Spinal cord (tissue), 10 donors: ENCODE data around the gene DDIT3. TPM values are rescaled to one million over a fixed set of nuclear protein-coding genes. Genes with fewer than 3 reads are reported as not detected.

Experiments
- DNase-seq, 6 donors: peaks; one replicate each; pipeline versions ENCODE4 v3.0.0 to v3.0.0-alpha.2; 2013 to 2015; ENCODE audit warnings: low spot score in 6 of 6, low read depth in 4 of 6
- H3K27ac ChIP-seq: one replicate; pipeline ENCODE4 v1.5.1; 2013; ENCODE audit warnings: low read depth, low read length, control low read depth
- H3K27me3 ChIP-seq: one replicate; pipeline ENCODE4 v1.6.1; 2013; ENCODE audit warnings: low read length; ENCODE audit not compliant: control insufficient read depth, insufficient read depth
- H3K36me3 ChIP-seq: one replicate; pipeline ENCODE4 v1.6.1; 2013; ENCODE audit warnings: low read length; ENCODE audit not compliant: control insufficient read depth, insufficient read depth
- H3K4me1 ChIP-seq: one replicate; pipeline ENCODE4 v1.6.1; 2013; ENCODE audit warnings: low read length; ENCODE audit not compliant: control insufficient read depth, insufficient read depth
- H3K4me3 ChIP-seq: one replicate; pipeline ENCODE4 v1.5.1; 2013; ENCODE audit warnings: low read depth, low read length, control low read depth
- H3K9me3 ChIP-seq: one replicate; pipeline ENCODE4 v1.6.1; 2013; ENCODE audit warnings: low read length; ENCODE audit not compliant: control insufficient read depth, insufficient read depth
- WGBS: methylation state at CpG from one replicate; pipeline ENCODE4 v1.1.5; 2013; ENCODE audit warnings: missing lambda C conversion rate; ENCODE audit not compliant: insufficient coverage; 5-methylcytosine and 5-hydroxymethylcytosine counted together
- polyA plus RNA-seq, 2 donors: library from polyadenylated mRNA; unstranded; fragments of 120-200 nt; gene quantifications; one replicate each; pipeline ENCODE4 v1.2.1, GENCODE V29; 2013; ENCODE audit not compliant: insufficient read length in 2 of 2
- total RNA-seq, 2 donors: library from RNA; depleted of rRNA in 1 of 2; stranded (reverse); fragments of 120-200 nt in 1 of 2; fragments of >200 nt in 1 of 2; gene quantifications; one replicate each; pipeline versions ENCODE4 v1.2.3 to v1.2.4, GENCODE V29; 2013 to 2014
- donor health status: healthy.

DDIT3 gene
- total and polyA plus RNA-seq, 4 donors, result 19.9 to 46.7 (median 27.4) TPM

DNA sequence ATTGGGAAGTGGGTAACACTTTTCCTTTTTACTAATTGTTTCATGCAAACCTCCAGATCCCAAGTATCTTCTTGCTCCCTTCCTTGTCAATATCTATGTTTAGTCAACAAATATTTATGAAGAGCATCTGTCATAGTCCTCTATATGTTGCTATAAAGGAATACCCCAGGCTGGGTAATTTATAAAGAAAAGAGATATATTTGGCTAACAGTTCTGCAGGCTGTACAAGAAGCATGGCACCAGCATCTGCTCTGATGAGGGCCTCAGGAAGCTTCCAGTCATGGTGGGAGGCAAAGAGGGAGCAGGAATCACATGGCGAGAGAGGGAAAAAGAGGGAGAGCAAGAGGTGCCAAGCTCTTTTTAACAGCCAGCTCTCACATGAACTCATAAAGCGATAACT lies 34.1 kb upstream of the DDIT3 start:
- 100% methylated on average over 1 of the region's 2 CpGs for WGBS
- DNase-seq, result no peak
- peaks cover 9% of the 10 kb centered on the region for H3K36me3 ChIP-seq
- no peak overlapping the region for H3K27ac ChIP-seq
- no peaks in the 10 kb centered on the region for H3K9me3 ChIP-seq
- H3K4me3 ChIP-seq, result no peak overlapping the region
- H3K4me1 ChIP-seq, result peaks cover 35% of the 10 kb centered on the region
- peaks cover 3% of the 10 kb centered on the region for H3K27me3 ChIP-seq

DNA sequence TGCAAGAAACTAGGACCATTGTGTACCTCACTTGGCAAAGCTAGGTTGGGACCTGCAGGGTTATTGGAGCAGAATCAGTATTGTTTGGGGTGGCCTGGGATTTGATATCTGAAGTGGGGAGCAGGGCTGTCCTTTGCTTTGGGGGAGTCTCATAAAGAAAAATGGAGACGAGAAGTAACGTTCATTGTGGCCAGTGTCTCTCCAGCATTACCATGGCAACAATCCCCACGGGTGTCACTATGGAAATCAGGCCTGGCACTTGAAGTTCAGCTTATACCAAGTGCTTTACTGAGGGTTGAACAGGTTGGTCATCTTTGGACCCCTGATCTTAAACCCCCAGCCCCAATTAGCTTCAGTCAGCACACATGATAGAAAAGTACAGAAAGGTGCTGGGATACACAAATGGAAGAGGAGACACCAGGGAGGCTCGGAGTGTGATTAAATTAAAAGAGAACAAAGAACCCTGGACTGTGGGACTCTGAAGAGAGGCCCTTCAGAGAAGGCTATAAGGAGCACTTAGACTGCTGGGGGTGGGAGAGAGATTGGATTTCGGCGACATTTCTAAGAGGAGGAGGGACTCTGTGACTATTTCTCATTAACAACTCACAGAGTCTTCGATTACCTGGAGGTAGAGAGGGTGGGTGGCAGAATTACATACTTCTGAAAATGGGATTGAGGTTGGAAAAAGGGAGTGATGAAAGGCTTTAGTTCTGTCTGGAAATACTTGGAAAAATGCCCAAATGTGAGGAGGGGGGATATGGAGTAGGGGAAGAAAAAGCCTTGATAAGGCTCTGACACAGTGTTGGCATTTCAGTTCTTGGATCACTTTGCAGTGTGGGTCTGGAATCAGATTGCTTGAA lies 33.3 kb upstream of the DDIT3 start:
- Histone ChIP-seq H3K27ac (peak overlapping the region; percentile 29), H3K27me3 (peaks cover 8% of the 10 kb centered on the region), H3K9me3 (no peaks in the 10 kb centered on the region), H3K4me3 (no peak overlapping the region), H3K4me1 (peaks cover 35% of the 10 kb centered on the region), H3K36me3 (peaks cover 6% of the 10 kb centered on the region)
- peak in 2 of 6 donors; percentile 68 to 91 for DNase-seq
- 11% methylated on average over 2 of the region's 7 CpGs for WGBS

DNA sequence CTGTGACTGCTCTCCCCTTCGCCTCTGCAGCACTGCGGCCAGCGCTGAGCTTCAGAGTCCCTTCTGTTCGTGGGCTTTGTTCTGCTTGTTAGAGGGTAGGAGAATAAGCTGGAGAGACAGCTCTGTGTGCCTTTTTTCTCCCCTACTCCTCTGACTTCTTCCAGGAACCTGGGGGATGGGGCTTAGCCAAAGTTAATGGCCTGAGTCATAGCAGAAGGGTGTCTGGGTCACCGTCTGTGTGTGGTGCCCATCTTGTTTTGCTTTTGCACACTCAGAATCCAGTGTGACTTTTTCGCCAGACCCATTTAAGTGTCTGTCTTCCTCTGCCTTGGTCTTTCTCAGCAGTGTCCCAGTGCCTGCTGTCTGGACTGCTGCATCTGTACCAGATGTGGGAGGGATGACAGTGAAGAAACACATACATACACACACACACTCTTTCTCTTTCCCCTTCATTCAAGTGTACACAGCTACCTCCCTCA lies 32.6 kb upstream of the DDIT3 start:
- Histone ChIP-seq H3K36me3 (peaks cover 5% of the 10 kb centered on the region), H3K4me1 (peaks cover 34% of the 10 kb centered on the region), H3K27ac (peak overlapping the region; percentile 29), H3K4me3 (peak overlapping the region; percentile 9), H3K9me3 (no peaks in the 10 kb centered on the region), H3K27me3 (peaks cover 9% of the 10 kb centered on the region)
- peak in 2 of 6 donors; percentile 40 to 54 for DNase-seq
- 0% methylated on average over 1 of the region's 6 CpGs for WGBS

DNA sequence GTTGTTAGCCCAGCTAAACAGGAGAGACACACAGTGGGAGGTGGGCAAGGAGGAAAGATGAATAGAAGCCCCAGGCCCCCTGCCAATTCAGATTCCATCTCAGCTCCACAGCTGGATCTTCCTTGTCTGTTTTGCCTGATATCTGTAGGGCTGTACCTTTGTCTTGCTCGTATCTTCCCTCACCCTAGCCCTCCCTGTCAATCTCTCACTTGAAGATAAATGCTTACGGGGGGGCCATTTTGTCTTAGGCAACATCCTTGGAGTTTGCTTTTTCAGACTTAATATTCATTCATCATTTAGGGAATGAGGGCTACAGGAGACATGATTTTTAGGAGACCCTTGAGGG lies 32.0 kb upstream of the DDIT3 start:
- H3K4me1 ChIP-seq, result peaks cover 34% of the 10 kb centered on the region
- WGBS, result no CpG with 5 or more reads among the region's 2 CpGs
- H3K36me3 ChIP-seq, result peaks cover 5% of the 10 kb centered on the region
- no peak overlapping the region for H3K27ac ChIP-seq
- H3K27me3 ChIP-seq, result peaks cover 9% of the 10 kb centered on the region
- peak in 1 of 6 donors; percentile 20 for DNase-seq
- no peaks in the 10 kb centered on the region for H3K9me3 ChIP-seq
- peak overlapping the region; percentile 2 for H3K4me3 ChIP-seq

DNA sequence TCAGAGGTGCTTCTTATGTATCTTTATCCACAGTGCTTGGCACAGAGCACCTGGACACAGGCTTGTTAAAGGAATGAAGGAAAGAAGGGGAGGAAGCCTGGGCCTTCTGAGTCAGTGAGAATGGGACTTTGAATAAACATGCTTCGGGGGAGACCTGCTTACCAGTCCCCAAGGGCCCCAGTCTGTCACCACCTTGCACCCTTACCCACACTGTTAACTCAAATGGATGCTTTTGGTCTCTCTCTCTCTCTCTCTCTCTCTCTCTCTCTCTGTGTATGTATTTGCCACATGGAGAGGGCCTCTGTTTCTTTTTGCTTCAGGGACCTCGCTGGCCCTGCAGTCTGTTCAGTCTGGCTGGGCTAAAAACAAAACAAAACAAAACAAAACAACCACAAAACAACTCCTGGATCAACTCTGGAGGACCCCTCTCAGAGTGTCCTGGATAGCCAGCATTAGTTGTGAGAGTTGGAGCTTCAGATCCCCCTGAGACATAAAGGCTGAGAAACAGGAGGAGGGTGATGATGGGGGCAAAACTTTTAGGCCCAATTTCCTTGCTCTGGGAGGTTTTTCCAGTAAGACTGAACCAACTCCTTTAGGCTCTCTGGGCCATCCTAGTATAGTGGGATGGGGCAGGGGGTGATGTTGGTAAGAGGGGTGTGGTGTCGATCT lies 31.5 kb upstream of the DDIT3 start:
- Histone ChIP-seq H3K4me1 (peaks cover 34% of the 10 kb centered on the region), H3K9me3 (no peaks in the 10 kb centered on the region), H3K4me3 (peak overlapping the region; percentile 68), H3K27ac (no peak overlapping the region), H3K36me3 (peaks cover 5% of the 10 kb centered on the region), H3K27me3 (peaks cover 9% of the 10 kb centered on the region)
- 50% methylated on average over 1 of the region's 3 CpGs for WGBS
- peak in 1 of 6 donors; percentile 10 for DNase-seq

DNA sequence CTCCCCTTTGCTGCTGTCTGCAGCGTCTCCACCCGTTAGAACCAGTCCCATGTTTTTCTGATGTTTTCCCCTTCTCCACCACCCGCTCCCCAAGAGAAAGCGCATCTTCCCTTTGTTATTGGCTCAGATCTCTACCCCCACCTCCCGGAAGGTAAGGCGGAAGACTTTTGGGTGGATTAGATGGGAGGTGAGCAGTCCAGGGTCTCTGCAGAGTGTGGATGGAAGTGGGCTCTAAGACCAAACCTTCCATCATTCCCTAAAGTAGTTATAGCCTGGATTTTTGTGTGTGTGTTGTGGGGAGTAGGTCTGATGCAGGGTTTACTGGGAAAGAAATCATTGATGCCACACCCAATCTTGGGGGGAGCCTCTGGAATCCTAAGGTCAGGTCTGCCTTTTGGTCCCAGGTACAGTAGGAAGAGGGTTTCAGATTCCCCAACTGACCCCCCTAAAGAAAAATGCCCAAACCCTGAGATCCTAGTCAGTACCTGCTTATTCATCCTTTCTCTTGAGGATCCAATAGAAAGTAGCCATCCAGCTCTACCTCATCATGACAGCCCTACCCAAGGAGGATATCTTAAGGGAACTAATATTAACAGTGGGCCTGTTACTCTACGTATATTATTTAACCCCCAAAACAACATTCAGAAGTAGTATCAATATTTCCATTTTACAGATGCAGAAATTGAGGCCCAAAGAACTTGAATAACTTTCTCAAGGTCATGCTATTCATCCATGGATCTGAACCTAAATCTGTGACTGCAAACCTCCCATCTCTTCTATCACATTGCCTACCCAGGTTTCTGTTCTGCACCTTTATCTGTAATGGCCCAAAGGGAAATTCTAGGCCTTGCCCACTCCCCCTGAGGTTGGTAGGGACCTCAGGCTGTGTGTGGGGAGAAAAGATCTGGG lies 30.6 kb upstream of the DDIT3 start:
- H3K36me3 ChIP-seq, result no peaks in the 10 kb centered on the region
- no peak overlapping the region for H3K27ac ChIP-seq
- peaks cover 9% of the 10 kb centered on the region for H3K27me3 ChIP-seq
- peaks cover 41% of the 10 kb centered on the region for H3K4me1 ChIP-seq
- no peaks in the 10 kb centered on the region for H3K9me3 ChIP-seq
- no peak for DNase-seq
- no CpG with 5 or more reads among the region's 7 CpGs for WGBS
- peak overlapping the region; percentile 68 for H3K4me3 ChIP-seq

DNA sequence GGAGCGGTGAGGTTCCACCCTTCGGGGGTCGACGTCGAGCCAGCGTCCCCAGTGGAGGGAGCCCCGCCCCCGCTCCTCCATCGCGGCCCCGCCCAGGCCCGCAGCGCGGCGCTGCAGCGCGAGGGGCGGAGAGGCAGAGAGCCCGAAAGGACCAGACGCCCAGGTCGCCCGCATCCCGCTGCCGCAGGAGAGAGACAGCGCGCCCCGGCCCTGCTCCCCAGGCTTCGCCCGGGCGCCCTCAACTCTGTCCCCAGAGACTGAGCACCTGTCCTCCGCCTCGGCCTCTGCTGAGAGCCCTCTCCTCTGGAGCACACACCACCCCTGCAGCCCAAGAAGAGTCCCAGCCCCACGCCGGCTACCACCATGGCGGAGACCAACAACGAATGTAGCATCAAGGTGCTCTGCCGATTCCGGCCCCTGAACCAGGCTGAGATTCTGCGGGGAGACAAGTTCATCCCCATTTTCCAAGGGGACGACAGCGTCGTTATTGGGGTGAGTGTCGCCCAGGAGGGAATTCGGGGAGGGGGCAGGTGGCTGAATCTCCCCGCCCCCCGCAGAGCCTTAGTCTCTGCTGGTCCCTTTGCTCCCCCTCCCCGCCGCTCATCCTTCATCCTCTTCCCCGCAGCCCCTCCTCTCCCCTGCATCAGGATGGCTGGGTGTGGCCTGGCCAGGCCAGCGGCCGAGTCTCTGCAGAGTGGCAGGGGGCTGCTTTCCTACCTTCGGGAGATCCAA lies 29.8 kb upstream of the DDIT3 start, which contains the start of gene KIF5A:
KIF5A (plus strand) TSS at position 136 of the 732 bp plus-strand sequence; CDS start at position 364, 228 bp downstream.
- H3K27me3 ChIP-seq, result peaks cover 9% of the 10 kb centered on the region
- DNase-seq, result peak in 2 of 6 donors; percentile 87 to 91
- peak within 1 kb of the TSS; percentile 68 for H3K4me3 ChIP-seq
- H3K27ac ChIP-seq, result peak within 1 kb of the TSS; percentile 44
- H3K4me1 ChIP-seq, result peaks cover 45% of the 10 kb centered on the region
- H3K9me3 ChIP-seq, result no peaks in the 10 kb centered on the region
- under 1% methylated on average over 49 of the region's 52 CpGs for WGBS
- H3K36me3 ChIP-seq, result no peaks in the 10 kb centered on the region

DNA sequence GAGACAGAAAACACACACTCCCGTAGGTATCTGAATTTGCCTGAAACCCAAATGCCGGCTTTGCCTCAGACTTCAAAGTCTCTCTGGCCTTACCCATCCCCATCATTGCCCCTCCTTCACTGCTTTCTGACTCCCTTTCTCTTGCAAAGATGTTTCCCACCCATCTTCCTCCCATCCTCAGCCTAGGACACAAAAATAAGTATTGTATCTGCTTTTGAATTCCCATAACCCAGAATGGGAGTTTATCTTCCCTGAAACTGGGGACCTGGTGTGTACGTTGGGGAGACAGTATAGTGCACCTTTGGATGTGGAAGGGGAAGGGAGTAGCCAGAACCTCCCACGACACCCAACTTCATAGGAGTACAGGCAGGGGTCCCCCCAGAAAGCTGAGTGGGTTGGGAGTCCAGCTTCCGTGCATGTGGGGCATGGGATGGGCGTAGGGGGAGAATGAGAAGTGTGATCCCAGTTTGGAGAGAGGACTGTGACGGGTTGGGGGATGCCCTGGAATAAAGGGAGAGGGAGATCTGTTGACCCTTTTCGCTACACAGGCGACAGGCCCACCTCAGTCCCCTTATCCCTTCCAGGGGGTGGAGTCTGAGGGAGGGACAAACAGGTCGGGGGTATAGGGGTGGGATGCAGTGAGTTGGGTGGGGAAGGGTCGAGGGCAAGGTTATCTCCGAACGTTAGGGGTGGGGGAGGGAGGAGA lies 29.0 kb upstream of the DDIT3 start:
- 19% methylated on average over 8 of the region's 13 CpGs for WGBS
- Histone ChIP-seq H3K27me3 (peaks cover 9% of the 10 kb centered on the region), H3K4me3 (peak overlapping the region; percentile 28), H3K4me1 (peaks cover 45% of the 10 kb centered on the region), H3K36me3 (no peaks in the 10 kb centered on the region), H3K27ac (no peak overlapping the region), H3K9me3 (no peaks in the 10 kb centered on the region)
- no peak for DNase-seq
